Measurements from ENCODE around the gene SLC17A4. TPM values are rescaled to one million over a fixed set of nuclear protein-coding genes. Genes with fewer than 3 reads are reported as not detected.

The SLC17A4 gene
- total RNA-seq, 1 experiment from 2014 or later = not detected

- intact Hi-C loops (cut with micrococcal nuclease; ENCODE audit: unreplicated experiment) = no loop called here
Measured at GRCh38 chr6:25781134-25781533, 26.6 kb downstream of the SLC17A4 start.

DNA sequence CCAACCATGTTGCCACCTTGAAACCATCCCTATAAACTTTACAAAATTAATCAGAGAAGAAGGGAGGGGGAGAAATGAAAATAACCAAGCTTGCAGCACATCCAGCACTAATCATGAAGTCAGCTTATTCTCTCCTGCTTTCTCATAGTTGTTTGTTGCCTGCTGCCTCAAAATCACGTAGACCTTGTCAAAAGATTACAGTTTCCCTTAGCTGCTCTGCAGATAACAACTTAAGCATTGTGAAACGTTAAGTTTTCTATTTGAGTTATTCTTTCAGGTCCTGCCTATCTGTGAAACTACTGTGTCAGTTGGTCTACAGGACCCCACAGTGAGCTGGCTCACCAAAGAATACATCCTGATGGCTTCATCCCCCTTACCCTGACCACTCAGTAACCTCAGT is 32.9 kb downstream of the SLC17A4 start:
- Histone ChIP-seq H3K9me3 (ENCODE audit: low read depth, low read length, poor library complexity, severe bottlenecking) (no peaks in the 10 kb centered on the region), H3K4me3 (ENCODE audit: low read depth, low read length, poor library complexity, severe bottlenecking) (no peak overlapping the region), H3K27me3 (replicated peaks; ENCODE audit: insufficient read depth, low read depth, low read length, poor library complexity) (no peaks in the 10 kb centered on the region), H3K27ac (ENCODE audit: low read depth, low read length, poor library complexity, severe bottlenecking) (no peak overlapping the region), H3K4me1 (ENCODE audit: insufficient read depth, low read length, poor library complexity, severe bottlenecking) (no peaks in the 10 kb centered on the region), H3K36me3 (ENCODE audit: insufficient read depth, low read length, poor library complexity, severe bottlenecking) (no peaks in the 10 kb centered on the region)
- no TSS peak for BruUV-seq (replicated peaks)
- CTCF ChIA-PET = interaction anchor here (0.8 kb wide), 1 partner anchor 205 kb away, joined by 3 read pairs; no protein-coding TSS in a partner anchor
- intact Hi-C loops (cut with micrococcal nuclease; ENCODE audit: unreplicated experiment) = loop anchor here (5.0 kb wide), 1 partner anchor 105 kb away; no protein-coding TSS in a partner anchor
- POLR2A ChIA-PET (ENCODE audit: low non-redundant PET) = no interaction called here
- TF ChIP-seq, protein P1, sequence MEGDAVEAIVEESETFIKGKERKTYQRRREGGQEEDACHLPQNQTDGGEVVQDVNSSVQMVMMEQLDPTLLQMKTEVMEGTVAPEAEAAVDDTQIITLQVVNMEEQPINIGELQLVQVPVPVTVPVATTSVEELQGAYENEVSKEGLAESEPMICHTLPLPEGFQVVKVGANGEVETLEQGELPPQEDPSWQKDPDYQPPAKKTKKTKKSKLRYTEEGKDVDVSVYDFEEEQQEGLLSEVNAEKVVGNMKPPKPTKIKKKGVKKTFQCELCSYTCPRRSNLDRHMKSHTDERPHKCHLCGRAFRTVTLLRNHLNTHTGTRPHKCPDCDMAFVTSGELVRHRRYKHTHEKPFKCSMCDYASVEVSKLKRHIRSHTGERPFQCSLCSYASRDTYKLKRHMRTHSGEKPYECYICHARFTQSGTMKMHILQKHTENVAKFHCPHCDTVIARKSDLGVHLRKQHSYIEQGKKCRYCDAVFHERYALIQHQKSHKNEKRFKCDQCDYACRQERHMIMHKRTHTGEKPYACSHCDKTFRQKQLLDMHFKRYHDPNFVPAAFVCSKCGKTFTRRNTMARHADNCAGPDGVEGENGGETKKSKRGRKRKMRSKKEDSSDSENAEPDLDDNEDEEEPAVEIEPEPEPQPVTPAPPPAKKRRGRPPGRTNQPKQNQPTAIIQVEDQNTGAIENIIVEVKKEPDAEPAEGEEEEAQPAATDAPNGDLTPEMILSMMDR (conservative IDR thresholded peaks at IDR 0.05; ENCODE audit: low read depth, low read length) = no peak
- no peak for TF ChIP-seq EZH2 (IDR thresholded peaks at IDR 0.05; ENCODE audit: borderline replicate concordance, low read depth, low read length, poor library complexity, severe bottlenecking)
- no peak for DNase-seq (ENCODE audit: low spot score)

More at GRCh38 chr6:25781134-25781533, 26.6 kb downstream of the SLC17A4 start:
- DNase-seq (ENCODE audit: low spot score) = no peak
- no peaks in the 10 kb centered on the region for H3K4me1 ChIP-seq (ENCODE audit: insufficient read depth, low read length, poor library complexity, severe bottlenecking)
- TF ChIP-seq EZH2 (IDR thresholded peaks at IDR 0.05; ENCODE audit: borderline replicate concordance, low read depth, low read length, poor library complexity, severe bottlenecking) = no peak
- TF ChIP-seq, protein P1 (conservative IDR thresholded peaks at IDR 0.05; ENCODE audit: low read depth, low read length) = no peak
- no peak overlapping the region for H3K27ac ChIP-seq (ENCODE audit: low read depth, low read length, poor library complexity, severe bottlenecking)
- ChIA-PET CTCF (no interaction called here), POLR2A (ENCODE audit: low non-redundant PET) (no interaction called here)
- H3K4me3 ChIP-seq (ENCODE audit: low read depth, low read length, poor library complexity, severe bottlenecking) = no peak overlapping the region
- H3K9me3 ChIP-seq (ENCODE audit: low read depth, low read length, poor library complexity, severe bottlenecking) = no peaks in the 10 kb centered on the region
- no peaks in the 10 kb centered on the region for H3K36me3 ChIP-seq (ENCODE audit: insufficient read depth, low read length, poor library complexity, severe bottlenecking)
- no TSS peak for BruUV-seq (replicated peaks)
- H3K27me3 ChIP-seq (replicated peaks; ENCODE audit: insufficient read depth, low read depth, low read length, poor library complexity) = no peaks in the 10 kb centered on the region

DNA sequence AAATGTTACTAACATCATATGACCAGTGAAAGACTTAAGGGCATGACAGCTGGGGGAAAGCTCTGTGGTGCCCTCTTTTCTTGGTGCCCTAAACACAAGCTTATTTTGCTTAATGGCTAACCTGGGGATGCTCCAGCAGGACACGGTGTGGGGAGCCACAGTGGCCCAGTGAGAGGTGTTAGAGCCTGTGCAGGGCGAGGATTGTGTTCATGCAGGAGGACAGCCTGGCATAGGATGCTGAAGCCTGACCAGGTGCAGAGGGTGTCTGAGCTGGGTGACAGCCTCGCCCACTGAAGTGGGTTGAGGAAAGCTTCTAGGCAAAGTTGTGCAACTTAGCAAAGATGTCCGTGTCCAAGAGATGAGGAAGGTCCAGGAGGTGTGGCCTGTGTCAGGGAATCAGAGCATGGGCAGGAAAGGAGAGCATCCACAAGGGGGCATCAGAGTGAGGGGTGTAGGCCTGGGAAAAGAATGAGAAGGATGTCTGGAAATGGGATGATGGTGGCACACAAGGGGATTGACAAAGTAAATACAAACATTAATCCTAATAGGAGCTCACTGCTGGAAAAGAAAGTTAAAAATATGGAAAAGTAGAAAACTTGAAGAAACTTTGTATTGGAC is 33.9 kb downstream of the SLC17A4 start:
- H3K36me3 ChIP-seq (ENCODE audit: insufficient read depth, low read length, poor library complexity, severe bottlenecking) = no peaks in the 10 kb centered on the region
- H3K27me3 ChIP-seq (replicated peaks; ENCODE audit: insufficient read depth, low read depth, low read length, poor library complexity) = no peaks in the 10 kb centered on the region
- ChIA-PET CTCF (no interaction called here), POLR2A (ENCODE audit: low non-redundant PET) (no interaction called here)
- no peak overlapping the region for H3K4me3 ChIP-seq (ENCODE audit: low read depth, low read length, poor library complexity, severe bottlenecking)
- intact Hi-C loops (cut with micrococcal nuclease; ENCODE audit: unreplicated experiment) = loop anchor here (1.0 to 5.0 kb wide), 3 partner anchors 104 to 214 kb away; no protein-coding TSS in a partner anchor
- peak; percentile 72 for DNase-seq (ENCODE audit: low spot score)
- no TSS peak for BruUV-seq (replicated peaks)
- no peak overlapping the region for H3K27ac ChIP-seq (ENCODE audit: low read depth, low read length, poor library complexity, severe bottlenecking)
- no peaks in the 10 kb centered on the region for H3K9me3 ChIP-seq (ENCODE audit: low read depth, low read length, poor library complexity, severe bottlenecking)
- TF ChIP-seq, protein P1 (conservative IDR thresholded peaks at IDR 0.05; ENCODE audit: low read depth, low read length) = peak; percentile 71
- no peak for TF ChIP-seq EZH2 (IDR thresholded peaks at IDR 0.05; ENCODE audit: borderline replicate concordance, low read depth, low read length, poor library complexity, severe bottlenecking)
- no peaks in the 10 kb centered on the region for H3K4me1 ChIP-seq (ENCODE audit: insufficient read depth, low read length, poor library complexity, severe bottlenecking)
